BE2C (cell line): ENCODE measurements around the gene BICRAL. TPM values are rescaled to one million over a fixed set of nuclear protein-coding genes. Genes with fewer than 3 reads are reported as not detected.
A peak's percentile ranks its signal among the peaks of the same experiment; 100 is the strongest.
"Not testable (repeated sequence)": the region's sequence is repeated elsewhere in the genome, so short reads cannot be mapped to it uniquely, and the experiment has no call there.

Experiments
- DNase-seq: peaks from one replicate; pipeline ENCODE4 v3.0.0-alpha.2; 2020
- H3K27me3 ChIP-seq: fragments of 250-450 bp; sonication (Bioruptor Pico); 2 replicates; pipeline ENCODE4 v1.5.1; 2020; ENCODE audit warnings: mild to moderate bottlenecking
- H3K36me3 ChIP-seq: fragments of 250-450 bp; sonication (Bioruptor Pico); 2 replicates; pipeline ENCODE4 v1.5.1; 2020; ENCODE audit warnings: mild to moderate bottlenecking
- H3K4me1 ChIP-seq: fragments of 250-450 bp; sonication (Bioruptor Pico); 2 replicates; pipeline ENCODE4 v1.5.1; 2020
- H3K4me3 ChIP-seq: 2 replicates; pipeline ENCODE4 v1.5.1; 2011; ENCODE audit warnings: low read depth, low read length
- H3K9me3 ChIP-seq: fragments of 250-450 bp; sonication (Bioruptor Pico); 2 replicates; pipeline ENCODE4 v1.5.1; 2020
- polyA plus RNA-seq: library from polyadenylated mRNA; unstranded; fragments of >200 nt; gene quantifications from one replicate; pipeline ENCODE4 v1.2.1, GENCODE V29; 2012; ENCODE audit warnings: low read depth, missing spikeins; ENCODE audit not compliant: insufficient read length, insufficient read depth
- TF ChIP-seq, protein P1 (sequence below): IDR thresholded peaks from 2 replicates; pipeline ENCODE4 v1.5.1; 2012; ENCODE audit warnings: mild to moderate bottlenecking, low read depth, low read length

Gene BICRAL
- polyA plus RNA-seq = 5.7 TPM

- peak within 1 kb of the TSS; percentile 83 for H3K4me3 ChIP-seq
- H3K4me1 ChIP-seq = peaks cover 8% of the 10 kb centered on the region
- peak; percentile 72 for DNase-seq
These were observed at the start of gene BICRAL for GRCh38 chr6:42781796-42782688. BICRAL (plus strand) TSS chr6:42782052; CDS start chr6:42822023, 39,971 bp downstream.

DNA sequence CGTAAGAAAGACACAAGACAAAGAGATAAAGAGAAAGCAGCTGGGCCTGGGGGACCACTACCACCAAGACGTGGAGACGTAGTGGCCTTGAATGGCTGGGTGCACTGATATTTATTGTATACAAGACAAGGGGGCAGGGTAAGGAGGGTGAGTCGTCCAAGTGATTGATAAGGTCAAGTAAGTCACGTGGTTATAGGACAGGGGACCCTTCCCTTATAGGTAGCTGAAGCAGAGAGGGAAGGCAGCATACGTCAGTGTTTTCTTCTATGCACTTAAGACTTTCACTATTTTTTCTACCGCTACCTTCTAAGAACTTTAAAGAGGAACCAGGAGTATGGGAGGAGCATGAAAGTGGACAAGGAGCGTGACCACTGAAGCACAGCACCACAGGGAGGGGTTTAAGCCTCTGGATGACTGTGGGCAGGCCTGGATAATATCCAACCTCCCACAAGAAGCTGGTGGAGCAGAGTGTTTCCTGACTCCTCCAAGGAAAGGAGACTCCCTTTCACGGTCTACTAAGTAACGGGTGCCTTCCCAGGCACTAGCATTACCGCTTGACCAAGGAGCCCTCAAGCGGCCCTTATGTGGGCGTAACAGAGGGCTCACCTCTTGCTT is 47.9 kb upstream of the BICRAL start:
- not testable (repeated sequence) for DNase-seq, H3K36me3 ChIP-seq, H3K9me3 ChIP-seq, H3K4me3 ChIP-seq, H3K4me1 ChIP-seq, H3K27me3 ChIP-seq

More at GRCh38 chr6:42781796-42782688, at the start of gene BICRAL:
- TF ChIP-seq, protein P1, sequence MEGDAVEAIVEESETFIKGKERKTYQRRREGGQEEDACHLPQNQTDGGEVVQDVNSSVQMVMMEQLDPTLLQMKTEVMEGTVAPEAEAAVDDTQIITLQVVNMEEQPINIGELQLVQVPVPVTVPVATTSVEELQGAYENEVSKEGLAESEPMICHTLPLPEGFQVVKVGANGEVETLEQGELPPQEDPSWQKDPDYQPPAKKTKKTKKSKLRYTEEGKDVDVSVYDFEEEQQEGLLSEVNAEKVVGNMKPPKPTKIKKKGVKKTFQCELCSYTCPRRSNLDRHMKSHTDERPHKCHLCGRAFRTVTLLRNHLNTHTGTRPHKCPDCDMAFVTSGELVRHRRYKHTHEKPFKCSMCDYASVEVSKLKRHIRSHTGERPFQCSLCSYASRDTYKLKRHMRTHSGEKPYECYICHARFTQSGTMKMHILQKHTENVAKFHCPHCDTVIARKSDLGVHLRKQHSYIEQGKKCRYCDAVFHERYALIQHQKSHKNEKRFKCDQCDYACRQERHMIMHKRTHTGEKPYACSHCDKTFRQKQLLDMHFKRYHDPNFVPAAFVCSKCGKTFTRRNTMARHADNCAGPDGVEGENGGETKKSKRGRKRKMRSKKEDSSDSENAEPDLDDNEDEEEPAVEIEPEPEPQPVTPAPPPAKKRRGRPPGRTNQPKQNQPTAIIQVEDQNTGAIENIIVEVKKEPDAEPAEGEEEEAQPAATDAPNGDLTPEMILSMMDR = no peak
- H3K36me3 ChIP-seq = peaks cover 8% of the 10 kb centered on the region
- no peaks in the 10 kb centered on the region for H3K27me3 ChIP-seq
- H3K9me3 ChIP-seq = no peaks in the 10 kb centered on the region

DNA sequence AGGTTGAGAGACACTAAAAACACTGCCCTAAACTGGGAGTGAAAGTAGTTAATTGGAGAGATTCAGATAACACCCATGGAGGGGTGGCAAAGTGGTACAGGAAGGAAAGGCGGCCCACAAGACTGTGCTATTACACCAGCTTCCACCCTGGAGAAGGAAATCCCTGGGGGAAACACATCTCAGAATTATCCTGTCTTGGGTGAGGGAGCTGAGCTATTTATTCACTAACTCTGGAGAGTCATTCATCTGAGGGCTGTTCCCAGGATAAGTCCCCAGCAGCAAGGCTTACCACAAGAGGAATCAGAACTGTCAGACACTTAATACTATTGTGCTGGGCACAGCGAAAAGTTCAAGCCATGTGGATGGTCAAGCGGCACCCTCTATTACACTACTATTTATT is 45.9 kb upstream of the BICRAL start:
- Histone ChIP-seq H3K9me3 (no peaks in the 10 kb centered on the region), H3K36me3 (no peaks in the 10 kb centered on the region), H3K27me3 (no peaks in the 10 kb centered on the region), H3K4me1 (no peaks in the 10 kb centered on the region), H3K4me3 (no peak overlapping the region)
- TF ChIP-seq, protein P1 = no peak
- no peak for DNase-seq

DNA sequence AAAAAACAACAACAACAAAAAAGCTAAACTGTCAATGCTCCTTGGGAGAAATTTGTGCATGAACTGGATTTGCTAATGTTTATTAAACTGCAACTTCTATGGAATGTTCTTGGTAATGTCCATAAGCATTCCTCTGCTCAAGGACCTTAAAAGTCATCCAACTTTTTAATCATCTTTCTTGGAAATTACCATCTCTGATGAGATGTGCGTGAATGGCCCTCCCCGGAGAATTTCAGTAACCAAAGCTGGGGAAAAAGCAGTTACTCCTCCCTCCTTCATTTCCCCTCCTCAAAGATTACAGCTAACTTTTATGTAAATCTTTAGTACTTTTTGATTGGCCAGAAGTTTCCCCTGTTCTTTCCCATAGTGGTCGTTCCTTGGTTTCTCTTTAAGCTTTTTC is 41.1 kb upstream of the BICRAL start:
- peaks cover 2% of the 10 kb centered on the region; the same call in 1 of the 2 replicates for H3K36me3 ChIP-seq
- H3K4me1 ChIP-seq = peaks cover 9% of the 10 kb centered on the region
- H3K27me3 ChIP-seq = no peaks in the 10 kb centered on the region
- H3K9me3 ChIP-seq = no peaks in the 10 kb centered on the region
- H3K4me3 ChIP-seq = no peak overlapping the region
- DNase-seq = no peak
- TF ChIP-seq, protein P1 = no peak

DNA sequence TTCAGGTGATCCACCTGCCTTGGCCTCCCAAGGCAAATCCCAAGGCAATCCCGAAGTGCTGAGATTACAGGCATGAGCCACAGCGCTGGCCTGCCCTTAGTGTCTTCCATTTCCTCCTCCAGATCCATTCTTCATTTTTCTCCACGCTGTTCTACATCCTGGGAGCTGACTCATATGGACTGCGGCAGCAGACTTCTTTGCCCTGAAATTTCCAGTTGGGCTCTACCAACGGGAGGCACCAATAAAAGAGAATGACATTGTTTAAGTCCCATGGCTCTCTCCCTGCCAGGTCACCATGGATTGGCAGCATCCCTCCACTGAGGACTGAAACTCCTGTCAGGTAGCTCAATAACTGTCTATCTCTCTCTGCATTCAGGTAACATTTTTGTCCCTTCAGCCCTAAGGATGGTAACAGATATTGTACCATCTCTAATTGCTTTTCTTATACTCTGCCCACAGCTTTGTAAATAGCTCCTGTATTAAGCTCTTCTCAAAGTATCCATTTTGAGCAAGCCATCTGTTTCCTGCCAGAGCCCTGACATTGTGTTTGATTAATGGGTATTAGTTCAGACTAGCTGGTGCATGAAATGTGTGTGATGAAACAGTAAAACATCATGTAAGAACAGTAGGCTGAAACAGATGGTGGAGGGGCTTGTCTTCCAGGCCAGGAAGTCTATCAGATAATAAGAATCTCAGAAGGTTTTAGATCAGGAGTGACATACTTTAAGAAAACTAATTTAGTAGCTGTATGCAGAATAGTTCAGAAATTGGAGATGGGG is 39.5 kb upstream of the BICRAL start:
- H3K4me3 ChIP-seq = peak overlapping the region; percentile 5; the same call in 1 of the 2 replicates
- DNase-seq = peak; percentile 57
- H3K36me3 ChIP-seq = peaks cover 4% of the 10 kb centered on the region; the same call in 1 of the 2 replicates
- no peaks in the 10 kb centered on the region for H3K9me3 ChIP-seq
- TF ChIP-seq, protein P1 = no peak
- peaks cover 9% of the 10 kb centered on the region for H3K4me1 ChIP-seq
- H3K27me3 ChIP-seq = no peaks in the 10 kb centered on the region

DNA sequence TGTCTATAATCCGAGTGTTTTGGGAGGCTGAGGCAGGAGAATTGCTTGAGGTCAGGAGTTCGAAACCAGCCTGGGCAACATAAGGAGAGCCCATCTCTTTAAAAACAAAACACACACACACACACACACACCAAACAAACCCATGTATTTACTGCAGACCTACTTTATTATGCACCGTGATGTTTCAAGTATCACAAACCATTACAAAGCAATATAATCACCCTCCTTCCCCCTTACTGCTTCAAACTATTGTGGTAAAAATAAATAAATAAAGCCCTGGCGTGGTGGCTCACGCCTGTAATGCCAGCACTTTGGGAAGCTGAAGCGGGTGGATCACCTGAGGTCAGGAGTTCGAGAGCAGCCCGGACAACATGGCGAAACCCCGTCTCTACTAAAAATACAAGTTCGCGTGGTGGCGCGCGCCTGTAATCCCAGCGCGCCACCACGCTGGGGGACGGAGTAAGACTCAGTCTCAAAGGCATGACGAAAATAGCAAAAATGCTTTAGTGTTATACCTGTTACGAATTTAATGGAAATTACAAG is 37.4 kb upstream of the BICRAL start:
- no peaks in the 10 kb centered on the region for H3K9me3 ChIP-seq
- peaks cover 4% of the 10 kb centered on the region; the same call in 1 of the 2 replicates for H3K36me3 ChIP-seq
- H3K27me3 ChIP-seq = no peaks in the 10 kb centered on the region
- TF ChIP-seq, protein P1 = 0 out of 2 replicates have a peak, but pooled peaks have one; percentile 6
- H3K4me3 ChIP-seq = peak overlapping the region; percentile 99
- H3K4me1 ChIP-seq = peaks cover 9% of the 10 kb centered on the region
- no peak for DNase-seq
